Keratinocyte (primary cell): ENCODE measurements around the gene DAPK1.

Experiments used
- CTCF ChIP-seq, 3 experiments: IDR thresholded peaks in 1 of 3; conservative IDR thresholded peaks in 1 of 3; optimal IDR thresholded peaks in 1 of 3; 2 replicates in 2 of 3; 3 replicates in 1 of 3; pipeline versions ENCODE3 to v1.5.1; 2011; ENCODE audit warnings: low read length in 3 of 3, mild to moderate bottlenecking in 3 of 3, moderate library complexity in 2 of 3, control low read depth in 1 of 3, inconsistent platforms in 1 of 3; ENCODE audit not compliant: insufficient read depth in 2 of 3; ENCODE audit errors: extremely low read depth in 1 of 3
- EZH2 ChIP-seq: IDR thresholded peaks from one replicate; pipeline ENCODE4 v1.6.1; 2012; ENCODE audit warnings: inconsistent platforms, mild to moderate bottlenecking, low read length, moderate library complexity

DNA sequence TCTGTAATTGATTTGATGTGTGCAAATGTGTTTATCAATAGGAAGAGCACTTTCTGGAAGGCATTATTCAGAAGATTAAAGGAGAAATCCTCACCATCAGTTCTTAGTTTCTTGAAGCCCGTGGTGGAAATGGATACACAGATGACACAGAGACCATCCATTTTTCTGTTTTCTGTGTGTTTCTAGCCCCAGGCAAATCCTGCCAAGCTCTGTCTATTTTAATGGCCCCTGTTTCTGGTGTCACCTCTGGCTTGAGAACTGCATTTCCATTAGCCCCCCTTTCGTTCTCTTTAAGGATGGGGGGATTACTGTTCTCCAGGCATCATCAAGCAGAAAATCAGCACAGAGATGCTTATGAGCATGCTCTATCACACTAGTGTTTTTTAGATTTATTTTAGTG, 37.3 kb downstream of the DAPK1 start:
- TF ChIP-seq CTCF (optimal IDR thresholded peaks at IDR 0.05 in 1 of 3, IDR thresholded peaks at IDR 0.05 in 1 of 3, conservative IDR thresholded peaks at IDR 0.05 in 1 of 3; ENCODE audit: extremely low read depth in 1 of 3, insufficient read depth in 2 of 3, low read length in 3 of 3), result no peak
- TF ChIP-seq EZH2, result no peak
